HepG2 (cell line): ENCODE results near the gene SPATS2. TPM values are rescaled to one million over a fixed set of nuclear protein-coding genes. Genes with fewer than 3 reads are reported as not detected.

ENCODE experiments used
- ATAC-seq: fragments of 200-7000 bp; cut with Tn5 transposase; 3 replicates; pipeline ENCODE4 v1.9.1; 2020; ENCODE audit warnings: mild to moderate bottlenecking, moderate library complexity
- BruUV-seq: library from RNA; stranded (reverse); fragments of 400-500 nt; replicated peaks from 2 replicates; lab custom pipeline; 2021; lab: Mats Ljungman, UMichigan
- CTCF ChIA-PET: fragments of 300-600 bp; formaldehyde crosslinking; extraction: SDS; loops from one replicate; lab custom pipeline; 2021; ENCODE audit warnings: low total read pairs, inconsistent platforms, low intra/inter-chr PET ratio; lab: Yijun Ruan, JAX
- POLR2A ChIA-PET: fragments of 350-600 bp; sonication (Branson Sonifier 250); formaldehyde crosslinking; loops from one replicate; lab custom pipeline; 2020; ENCODE audit warnings: antibody characterized with exemption, inconsistent platforms; lab: Yijun Ruan, JAX
- DNase-seq: peaks from one replicate; pipeline ENCODE4 v3.0.0-alpha.2; 2015; ENCODE audit warnings: low spot score
- FAIRE-seq: peaks from 3 replicates; lab custom pipeline; 2011; peaks lifted over from hg19 to GRCh38; lab: Jason Lieb, UNC
- H2AFZ ChIP-seq: one replicate; pipeline ENCODE4 v1.6.1; 2011; ENCODE audit warnings: low read length, inconsistent platforms
- H3K27ac ChIP-seq: fragments of 300-600 bp; 3 replicates; pipeline ENCODE4 v1.8.0; 2011; ENCODE audit warnings: mixed run types, mild to moderate bottlenecking, mixed read lengths, low read length, inconsistent platforms; ENCODE audit not compliant: insufficient read depth; ENCODE audit errors: extremely low read length
- H3K27me3 ChIP-seq, 2 experiments: fragments of 200-600 bp in 1 of 2; 2 replicates in 1 of 2; 3 replicates in 1 of 2; pipeline versions ENCODE4 v1.6.0 to v1.8.0; 2011; ENCODE audit warnings: low read length in 2 of 2, mild to moderate bottlenecking in 2 of 2, moderate library complexity in 2 of 2, inconsistent platforms in 1 of 2; ENCODE audit not compliant: insufficient read depth in 2 of 2, control insufficient read depth in 1 of 2
- H3K36me3 ChIP-seq, 2 experiments: fragments of 200-600 bp in 1 of 2; replicated peaks in 1 of 2; 2 replicates in 1 of 2; 3 replicates in 1 of 2; pipeline versions ENCODE4 v1.5.1 to v1.8.0; 2011; ENCODE audit warnings: low read length in 2 of 2, inconsistent platforms in 1 of 2; ENCODE audit not compliant: insufficient read depth in 2 of 2, control insufficient read depth in 1 of 2
- H3K4me1 ChIP-seq: 2 replicates; pipeline ENCODE4 v1.5.1; 2012; ENCODE audit warnings: low read length, inconsistent platforms; ENCODE audit not compliant: insufficient read depth
- H3K4me2 ChIP-seq: 2 replicates; pipeline ENCODE4 v1.6.0; 2011; ENCODE audit warnings: low read depth, low read length, inconsistent platforms
- H3K4me3 ChIP-seq, 3 experiments: fragments of 200-600 bp in 1 of 3; sonication (generic), shearing (Covaris generic) in 1 of 3; replicated peaks in 1 of 3; 2 replicates each; pipeline ENCODE4 v1.5.1; 2011 to 2016; ENCODE audit warnings: low read length in 3 of 3, inconsistent platforms in 2 of 3, low read depth in 2 of 3, mild to moderate bottlenecking in 2 of 3, control low read depth in 1 of 3, mixed read lengths in 1 of 3; ENCODE audit not compliant: insufficient read depth in 1 of 3
- H3K79me2 ChIP-seq: one replicate; pipeline ENCODE4 v1.6.1; 2011; ENCODE audit warnings: low read length, inconsistent platforms; ENCODE audit not compliant: insufficient read depth
- H3K9ac ChIP-seq: 2 replicates; pipeline ENCODE4 v1.6.0; 2011; ENCODE audit warnings: mild to moderate bottlenecking, low read depth, low read length, inconsistent platforms; ENCODE audit not compliant: insufficient read depth
- H3K9me3 ChIP-seq: 2 replicates; pipeline ENCODE4 v1.5.1; 2012; ENCODE audit warnings: mild to moderate bottlenecking, low read length
- H4K20me1 ChIP-seq: 2 replicates; pipeline ENCODE4 v1.6.0; 2011; ENCODE audit warnings: inconsistent platforms, mild to moderate bottlenecking, low read length, moderate library complexity; ENCODE audit not compliant: insufficient read depth
- AGO2 ChIP-seq: fragments of 200-400 bp; formaldehyde crosslinking; optimal IDR thresholded peaks from 2 replicates; pipeline ENCODE3; 2017; ENCODE audit warnings: mild to moderate bottlenecking, low read depth, low read length, moderate library complexity
- ATM ChIP-seq: fragments of 450-650 bp; IDR thresholded peaks from 2 replicates; pipeline ENCODE4 v1.7.1; 2017; ENCODE audit warnings: mild to moderate bottlenecking, borderline replicate concordance
- DZIP1 ChIP-seq: sonication (generic); formaldehyde crosslinking; IDR thresholded peaks from 2 replicates; pipeline ENCODE4 v1.5.0; 2020; ENCODE audit warnings: mild to moderate bottlenecking, missing genetic modification reagents
- RAD51 ChIP-seq: fragments of 450-650 bp; IDR thresholded peaks from 2 replicates; pipeline ENCODE4 v1.6.1; 2016; ENCODE audit warnings: borderline replicate concordance
- TEAD3 ChIP-seq: optimal IDR thresholded peaks from 2 replicates; pipeline ENCODE3; 2016; ENCODE audit warnings: borderline replicate concordance
- ZBTB34 ChIP-seq: sonication (generic); formaldehyde crosslinking; IDR thresholded peaks from 2 replicates; pipeline ENCODE4 v1.8.0; 2022; ENCODE audit warnings: mild to moderate bottlenecking, missing genetic modification reagents
- ZNF564 ChIP-seq: sonication (generic); formaldehyde crosslinking; IDR thresholded peaks from 2 replicates; pipeline ENCODE4 v1.8.1; 2023; ENCODE audit warnings: mild to moderate bottlenecking, missing genetic modification reagents
- WGBS: methylation state at CpG from one replicate; pipeline ENCODE4 v1.1.6; 2017; ENCODE audit warnings: low lambda C conversion rate; 5-methylcytosine and 5-hydroxymethylcytosine counted together
- in situ Hi-C: cut with HindIII; loops from 2 replicates; pipeline ENCODE4 v1.10.0; 2017; ENCODE audit warnings: low pct_unique_long_range_greater_than_20kb; ENCODE audit not compliant: extremely low pct_ligation_motif_present
- intact Hi-C: fragments of 100-400 bp; cut with micrococcal nuclease; formaldehyde crosslinking; loops from one replicate; pipeline ENCODE4 v1.10.0; 2022; ENCODE audit not compliant: unreplicated experiment
- polyA plus RNA-seq, 8 experiments: library from polyadenylated mRNA; depleted of rRNA in 3 of 8; stranded (reverse) in 7 of 8; unstranded in 1 of 8; fragments of >200 nt; fragmentation: Illumina TruSeq in 4 of 8; extraction: Trizol in 4 of 8; gene quantifications; 2 replicates each; pipeline versions ENCODE4 v1.2.1 to v1.2.3, GENCODE V29; 2011 to 2016; ENCODE audit warnings: low read depth in 4 of 8, missing spikeins in 1 of 8, mixed read lengths in 1 of 8; ENCODE audit not compliant: insufficient read depth in 1 of 8
- total RNA-seq, 5 experiments: library from RNA; depleted of rRNA; stranded (reverse); fragments of >200 nt; fragmentation: Illumina TruSeq; extraction: Trizol; gene quantifications; 2 replicates each; pipeline ENCODE4 v1.2.3, GENCODE V29; 2016; ENCODE audit warnings: low read depth in 1 of 5

The SPATS2 gene
- total and polyA plus RNA-seq, 2 of the 13 experiments (the other 11 are each of a cell fraction or from before 2014, with no cell fraction given): 19.3 to 28.1 TPM

- ChIA-PET CTCF (interaction anchor here (1.3 to 2.4 kb wide), 4 partner anchors 11 to 183 kb away, joined by 6 to 56 read pairs (median 20); partner anchors contain the start of gene DNAJC22), POLR2A (interaction anchor here (0.5 to 2.3 kb wide), 4 partner anchors 8 to 587 kb away, joined by 3 to 18 read pairs (median 12); partner anchors contain the start of genes DNAJC22 and TROAP)
- Histone ChIP-seq H3K79me2 (no peaks in the 10 kb centered on the region), H3K4me1 (peaks cover 18% of the 10 kb centered on the region), H3K27ac (no peak overlapping the region), H3K27me3 (peaks cover 0 to 8% of the 10 kb centered on the region in 2 experiments; a peak in 2 of 5 replicates), H3K36me3 (peaks cover 13 to 37% of the 10 kb centered on the region in 2 experiments), H3K9me3 (no peaks in the 10 kb centered on the region), H3K4me2 (no peak overlapping the region), H4K20me1 (no peaks in the 10 kb centered on the region), H2AFZ (no peak overlapping the region), H3K9ac (no peak overlapping the region), H3K4me3 (no peak overlapping the region)
- intact Hi-C loops (loop anchor here (1.0 kb wide), 1 partner anchor 11 kb away; no protein-coding TSS in a partner anchor), in situ Hi-C loops (no loop called here)
- no peak for TF ChIP-seq TEAD3 (CRISPR knock-in tag)
- no peak for TF ChIP-seq RAD51
- TF ChIP-seq ZBTB34 (CRISPR knock-in tag): no peak
- no peak for TF ChIP-seq DZIP1
- no peak for TF ChIP-seq ATM
- no peak for TF ChIP-seq ZNF564 (CRISPR knock-in tag)
- peak; percentile 41 for TF ChIP-seq AGO2
- no TSS peak for BruUV-seq
- no peak for FAIRE-seq
- ATAC-seq: no peak
- DNase-seq: no peak
- 90% methylated on average over 11 of the region's 14 CpGs for WGBS
Observed at GRCh38 chr12:49330631-49331379, 36.5 kb upstream of the SPATS2 start.
